IPS-18c (cell line): ENCODE results near the gene TMEM50A.
"Not testable (repeated sequence)": the region's sequence is repeated elsewhere in the genome, so short reads cannot be mapped to it uniquely, and the experiment has no call there.

Experiments
- H3K4me3 ChIP-seq: 2 replicates; pipeline ENCODE4 v1.7.0; 2013; ENCODE audit warnings: low read depth, mild to moderate bottlenecking, low read length, moderate library complexity; ENCODE audit not compliant: insufficient read depth
- H3K9me3 ChIP-seq: one replicate; pipeline ENCODE4 v1.6.1; 2013; ENCODE audit warnings: mild to moderate bottlenecking, low read length, moderate library complexity; ENCODE audit not compliant: control insufficient read depth, insufficient read depth

Gene TMEM50A

DNA sequence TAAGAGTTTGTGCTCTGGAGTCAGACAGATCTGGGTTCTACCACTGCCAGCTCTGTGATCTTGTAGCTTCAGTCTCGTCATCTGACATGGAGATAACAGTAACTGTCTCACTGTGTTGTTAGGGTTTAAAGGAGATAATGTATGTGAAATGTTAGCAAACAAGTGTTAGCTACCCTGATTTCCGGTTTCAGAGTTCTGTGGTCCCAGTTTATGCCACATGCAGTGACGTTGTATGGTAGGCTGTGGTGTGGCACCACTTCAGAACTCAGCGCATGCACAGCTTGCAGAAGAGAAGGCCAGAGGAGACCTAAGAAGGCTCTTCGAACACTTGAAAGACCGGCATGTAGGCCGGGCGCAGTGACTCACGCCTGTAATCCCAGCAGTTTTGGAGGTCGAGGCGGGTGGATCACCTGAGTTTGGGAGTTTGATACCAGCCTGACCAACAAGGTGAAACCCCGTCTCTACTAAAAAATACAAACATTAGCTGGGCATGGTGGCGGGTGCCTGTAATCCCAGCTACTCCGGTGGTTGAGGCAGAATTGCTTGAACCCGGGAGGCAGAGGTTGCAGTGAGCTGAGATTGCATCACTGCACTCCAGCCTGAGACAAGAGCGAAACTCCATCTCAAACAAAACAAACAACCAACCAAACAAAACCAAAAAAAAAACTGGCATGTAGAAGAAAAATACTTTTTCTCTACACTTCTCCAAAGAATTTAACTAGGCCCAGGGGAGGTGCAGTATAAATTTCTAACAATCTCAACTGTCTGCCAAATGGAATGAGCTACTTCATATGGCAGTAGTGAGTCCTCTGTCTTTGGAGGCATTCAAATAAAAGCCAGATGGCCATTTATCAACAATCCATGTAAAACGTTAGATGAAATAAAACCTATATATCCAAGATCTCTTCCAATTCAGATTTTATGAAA is 10.0 kb upstream of the TMEM50A start:
- not testable (repeated sequence) for H3K4me3 ChIP-seq, H3K9me3 ChIP-seq

DNA sequence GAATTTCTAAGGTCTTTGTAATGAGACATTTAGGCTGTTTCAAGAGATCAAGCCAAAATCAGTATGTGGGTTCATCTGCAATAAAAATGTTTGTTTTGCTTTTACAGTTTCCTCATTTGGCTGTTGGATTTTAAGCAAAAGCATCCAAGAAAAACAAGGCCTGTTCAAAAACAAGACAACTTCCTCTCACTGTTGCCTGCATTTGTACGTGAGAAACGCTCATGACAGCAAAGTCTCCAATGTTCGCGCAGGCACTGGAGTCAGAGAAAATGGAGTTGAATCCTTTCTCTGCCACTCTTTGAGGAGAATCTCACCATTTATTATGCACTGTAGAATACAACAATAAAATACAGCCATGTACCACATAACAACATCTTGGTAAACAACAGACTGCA is 9.3 kb upstream of the TMEM50A start:
- H3K9me3 ChIP-seq, H3K4me3 ChIP-seq: not testable (repeated sequence)

DNA sequence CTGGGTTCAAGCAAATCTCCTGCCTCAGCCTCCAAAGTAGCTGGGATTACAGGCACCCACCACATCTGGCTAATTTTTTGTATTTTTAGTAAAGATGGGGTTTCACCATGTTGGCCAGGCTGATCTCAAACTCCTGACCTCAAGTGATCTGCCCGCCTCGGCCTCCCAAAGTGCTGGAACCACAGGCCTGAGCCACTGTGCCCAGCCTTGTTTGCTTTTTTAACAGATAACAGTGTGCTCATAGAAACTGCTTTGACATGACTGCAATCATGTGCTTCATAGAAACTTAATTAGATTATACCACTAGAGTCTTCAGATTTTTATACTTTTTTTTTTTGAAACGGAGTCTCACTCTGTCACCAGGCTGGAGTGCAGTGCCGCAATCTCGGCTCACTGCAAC is 8.8 kb upstream of the TMEM50A start:
- not testable (repeated sequence) for H3K9me3 ChIP-seq, H3K4me3 ChIP-seq

DNA sequence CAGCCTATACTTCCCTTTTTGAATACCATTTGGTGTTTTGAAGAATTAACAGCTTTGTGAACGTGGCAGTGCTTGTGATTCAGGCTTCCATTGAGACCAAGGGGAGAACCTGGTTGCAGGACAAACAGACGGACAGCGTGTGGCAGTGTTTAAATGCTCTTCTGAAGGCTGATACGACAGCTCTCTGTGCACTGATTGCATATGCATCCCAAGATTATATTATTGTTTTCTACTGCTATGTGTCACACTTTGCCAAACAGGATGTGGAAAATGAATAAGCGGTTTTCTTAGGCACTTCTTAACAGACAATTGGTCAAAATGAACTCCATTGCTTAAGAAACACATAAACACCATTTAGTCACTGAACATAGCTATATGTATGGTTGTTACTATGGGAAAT is 8.2 kb upstream of the TMEM50A start:
- H3K4me3 ChIP-seq, H3K9me3 ChIP-seq: not testable (repeated sequence)

DNA sequence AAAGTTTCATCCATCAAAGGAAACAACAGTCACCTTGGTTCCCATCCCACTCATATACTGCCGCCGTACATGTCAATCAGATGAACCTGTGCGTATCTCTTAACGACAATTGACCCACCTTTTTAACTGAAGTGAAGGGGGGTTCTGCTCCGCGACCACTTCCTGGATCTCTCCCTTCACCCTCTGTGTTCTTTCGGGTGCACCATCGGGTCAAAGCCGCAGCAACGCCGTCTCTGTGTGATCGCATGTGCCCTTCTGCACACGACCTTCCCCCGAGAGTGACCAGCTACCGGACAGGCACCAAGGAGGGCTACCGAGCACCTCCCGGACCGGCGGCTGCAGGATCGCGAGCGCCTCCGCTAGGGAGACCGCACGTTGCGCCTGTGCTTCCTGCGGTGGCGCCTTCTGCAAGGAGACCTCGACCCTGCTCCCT is 1.2 kb upstream of the TMEM50A start:
- H3K4me3 ChIP-seq, result peak overlapping the region; percentile 75
- H3K9me3 ChIP-seq, result not testable (repeated sequence)

DNA sequence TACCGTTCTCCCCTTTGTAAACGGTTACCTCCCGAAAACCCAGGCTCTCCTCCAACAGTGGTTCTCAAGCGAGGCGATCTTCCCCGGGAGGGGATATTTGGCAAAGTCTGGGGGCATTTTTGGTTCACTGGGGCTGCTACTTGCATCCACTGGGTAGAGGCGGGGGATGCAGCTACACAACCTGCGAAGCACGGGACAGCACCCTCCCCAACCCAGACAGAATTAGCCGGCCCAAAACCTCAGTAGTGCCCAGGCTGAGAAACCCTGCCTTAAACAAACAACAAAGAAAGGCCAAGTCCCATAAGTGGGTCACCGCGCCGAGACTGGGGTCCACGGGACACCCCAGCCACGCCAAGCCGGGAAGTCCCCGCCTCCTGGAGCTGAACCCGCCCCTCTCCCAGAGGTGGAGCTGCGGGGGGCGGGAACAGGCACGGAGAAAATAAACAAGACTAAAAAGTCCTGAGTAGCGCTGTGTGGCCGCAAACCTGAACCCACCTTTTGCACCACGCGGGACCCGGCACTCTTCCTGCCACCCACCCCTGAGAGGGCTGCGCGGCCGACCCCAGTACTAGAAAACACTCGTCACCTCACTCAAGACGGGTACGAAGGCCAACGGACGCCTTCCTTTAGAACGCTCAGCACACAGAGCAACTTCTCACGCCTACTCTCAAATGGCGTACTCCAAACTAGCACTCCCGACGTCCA is 499 bp upstream of the TMEM50A start:
- peak overlapping the region; percentile 41; the same call in 1 of the 2 replicates for H3K4me3 ChIP-seq
- H3K9me3 ChIP-seq, result not testable (repeated sequence)

DNA sequence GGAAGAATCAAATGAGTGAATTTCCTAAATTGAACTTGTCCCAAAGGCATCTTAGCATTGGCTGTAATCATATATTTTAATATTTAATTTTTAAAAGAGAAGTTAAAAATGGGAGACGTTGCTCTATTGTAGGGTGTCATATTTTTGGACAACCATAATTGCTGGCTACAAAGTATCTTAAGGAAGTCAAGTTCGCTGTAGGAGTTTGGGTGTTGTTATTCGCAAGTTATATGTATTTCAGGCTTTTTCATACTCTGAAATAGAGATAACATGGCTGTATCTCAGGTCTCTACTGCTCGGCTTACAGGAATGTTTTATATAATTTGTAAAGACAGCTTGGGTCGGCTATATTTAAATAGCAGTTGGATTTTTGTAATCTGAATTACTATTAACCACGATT is 852 bp downstream of the TMEM50A start:
- Histone ChIP-seq H3K9me3 (no peaks in the 10 kb centered on the region), H3K4me3 (peak overlapping the region; percentile 96)

DNA sequence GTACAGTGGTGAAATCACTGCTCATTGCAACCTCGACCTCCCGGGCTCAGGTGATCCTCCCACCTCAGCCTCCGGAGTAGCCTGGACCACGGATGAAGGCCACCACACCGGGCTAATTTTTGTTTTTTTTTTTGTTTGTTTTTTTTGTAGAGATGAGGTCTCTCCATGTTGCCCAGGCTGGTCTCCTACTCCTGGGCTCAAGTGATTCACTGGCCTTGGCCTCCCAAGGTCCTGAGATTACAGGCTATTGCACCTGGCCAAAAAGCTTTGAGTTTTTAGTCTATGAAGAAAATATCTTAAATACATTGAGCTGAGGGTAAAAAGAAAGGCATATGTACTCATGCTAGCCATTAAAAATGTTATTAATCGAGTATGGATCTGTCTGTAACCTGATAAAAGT is 3.6 kb downstream of the TMEM50A start:
- Histone ChIP-seq H3K4me3 (no peak overlapping the region), H3K9me3 (no peaks in the 10 kb centered on the region)

DNA sequence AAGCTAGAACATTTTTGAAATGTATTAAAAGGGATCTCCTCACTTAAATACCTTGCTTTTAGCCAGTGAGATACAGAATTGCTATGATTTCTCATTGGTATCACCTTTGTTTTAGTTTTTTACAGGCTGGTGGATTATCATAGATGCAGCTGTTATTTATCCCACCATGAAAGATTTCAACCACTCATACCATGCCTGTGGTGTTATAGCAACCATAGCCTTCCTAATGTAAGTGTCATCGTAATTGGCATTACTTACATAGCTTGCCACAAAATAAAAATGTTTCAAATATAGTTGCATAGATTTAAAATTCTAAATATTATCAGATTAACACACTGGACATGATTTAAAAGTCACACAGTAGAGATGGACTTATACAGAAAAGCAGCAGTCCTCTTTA is 4.7 kb downstream of the TMEM50A start:
- H3K4me3 ChIP-seq, result no peak overlapping the region

DNA sequence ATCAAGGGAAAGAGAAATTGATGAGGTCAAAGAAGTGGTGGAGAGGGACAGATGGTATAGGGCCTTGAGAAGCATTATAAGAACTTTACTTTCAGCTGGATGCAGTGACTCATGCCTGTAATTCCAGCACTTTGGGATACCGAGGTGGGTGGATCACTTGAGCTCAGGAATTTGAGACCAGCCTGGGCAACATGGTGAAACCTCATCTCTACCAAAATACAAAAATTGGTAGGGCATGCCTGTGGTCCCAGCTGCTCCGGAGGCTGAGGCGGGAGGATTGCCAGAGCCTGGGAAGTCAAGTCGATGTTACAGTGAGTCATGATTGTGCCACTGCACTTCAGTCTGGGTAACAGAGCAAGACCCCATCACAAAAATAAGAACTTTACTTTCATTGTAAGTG is 5.7 kb downstream of the TMEM50A start:
- Histone ChIP-seq H3K4me3 (no peak overlapping the region), H3K9me3 (no peaks in the 10 kb centered on the region)

More for the DNA sequence above, 4.7 kb downstream of the TMEM50A start:
- no peaks in the 10 kb centered on the region for H3K9me3 ChIP-seq

DNA sequence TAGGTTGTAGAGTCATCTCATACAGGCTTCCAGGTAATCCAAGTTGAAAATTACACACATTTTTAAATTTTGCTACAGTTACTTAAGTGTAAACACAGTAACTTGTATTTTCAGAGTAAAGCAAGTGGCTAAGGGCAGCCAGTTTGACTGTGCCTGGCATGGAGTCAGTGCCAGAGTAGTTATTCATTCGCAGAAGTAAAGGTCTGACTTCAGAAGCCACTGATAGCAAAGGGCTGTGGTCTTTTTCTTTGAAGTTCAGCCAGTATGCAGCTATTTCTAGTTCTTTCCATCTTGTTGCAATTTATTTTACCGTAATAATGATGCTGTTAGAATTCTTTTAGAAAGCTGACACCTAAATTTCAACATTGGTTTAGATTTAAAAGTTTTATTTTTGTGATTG is 9.4 kb downstream of the TMEM50A start:
- Histone ChIP-seq H3K9me3 (no peaks in the 10 kb centered on the region), H3K4me3 (no peak overlapping the region)

DNA sequence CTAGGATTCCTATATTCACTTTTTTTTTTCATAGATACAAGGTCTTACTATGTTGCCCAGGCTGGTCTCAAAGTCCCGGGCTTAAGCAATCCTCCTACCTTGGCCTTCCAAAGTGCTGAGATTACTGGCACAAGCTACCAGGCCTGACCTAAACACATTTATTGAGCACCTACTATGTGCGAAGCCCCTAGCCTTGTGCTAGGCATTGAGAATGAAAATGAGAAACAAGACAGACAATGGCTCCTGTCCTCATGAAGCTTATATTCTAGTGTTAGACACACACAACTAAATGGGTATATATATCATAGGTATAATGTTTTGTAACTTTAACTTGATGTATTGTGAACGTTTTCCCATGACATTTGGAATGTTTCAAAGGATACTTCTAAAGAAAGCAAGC is 11.5 kb downstream of the TMEM50A start:
- Histone ChIP-seq H3K4me3 (no peak overlapping the region), H3K9me3 (no peaks in the 10 kb centered on the region)

DNA sequence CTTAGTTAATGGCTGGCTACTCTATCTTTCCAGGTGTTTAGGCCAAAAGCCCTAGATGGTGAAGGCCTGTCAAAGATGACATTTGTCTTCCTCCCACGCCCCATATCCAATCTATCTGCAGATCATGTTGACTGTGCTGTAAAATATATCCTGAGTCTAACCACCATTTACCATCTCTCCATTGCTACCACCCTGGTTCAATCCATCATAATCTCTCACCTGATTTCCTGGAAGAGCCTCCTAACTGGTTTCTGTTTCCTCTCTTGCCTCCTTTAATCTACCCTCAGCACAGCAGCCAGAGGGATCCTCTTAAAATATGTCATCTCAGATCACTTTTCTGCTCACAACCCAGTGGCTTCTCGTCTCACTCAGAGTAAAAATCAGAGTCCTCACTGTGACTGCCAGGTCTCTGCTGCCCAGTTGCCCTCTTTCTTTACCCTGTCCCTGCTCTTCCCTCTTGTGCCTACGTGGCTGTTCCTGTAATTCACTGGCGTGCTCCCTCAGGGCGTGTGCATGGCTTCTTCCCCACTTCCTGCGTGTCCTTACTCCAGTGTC is 17.8 kb downstream of the TMEM50A start:
- Histone ChIP-seq H3K9me3 (no peaks in the 10 kb centered on the region), H3K4me3 (no peak overlapping the region)

DNA sequence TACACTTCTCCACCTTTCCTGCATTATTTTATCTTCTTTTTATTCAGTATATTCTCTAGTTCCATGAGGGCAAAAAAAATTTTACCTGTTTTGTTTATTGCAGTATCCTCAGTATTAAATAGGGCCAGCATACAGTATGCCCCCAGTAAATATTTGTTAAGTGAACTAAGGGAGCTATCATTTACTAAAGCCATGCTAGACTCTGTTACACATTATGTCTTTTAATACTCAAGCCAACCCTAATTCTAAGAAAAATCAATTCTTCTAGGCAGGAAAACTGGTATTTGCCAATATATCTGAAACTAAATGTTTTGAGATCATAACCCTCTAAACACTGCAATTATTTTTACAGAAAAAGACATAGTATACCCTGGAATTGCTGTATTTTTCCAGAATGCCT is 18.3 kb downstream of the TMEM50A start:
- Histone ChIP-seq H3K4me3 (no peak overlapping the region), H3K9me3 (no peaks in the 10 kb centered on the region)

DNA sequence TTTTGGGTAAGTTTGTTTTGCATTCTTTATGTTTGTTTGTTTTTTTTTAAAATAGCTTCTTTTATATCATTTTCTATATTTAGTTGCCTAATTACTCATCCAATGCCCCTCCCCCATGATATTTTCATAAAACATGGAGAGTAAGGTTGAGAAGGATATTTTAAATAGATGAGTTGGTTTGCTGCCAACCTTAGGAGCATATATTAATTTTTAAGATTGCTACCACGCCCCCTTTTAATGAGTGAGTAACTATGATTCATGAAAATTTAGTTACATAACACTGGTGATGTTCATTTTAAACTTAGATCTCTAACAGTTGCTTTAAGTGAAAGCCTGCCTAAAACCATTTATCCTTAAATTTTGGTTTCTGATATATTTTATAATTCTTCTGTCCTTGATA is 18.7 kb downstream of the TMEM50A start:
- no peak overlapping the region for H3K4me3 ChIP-seq
- no peaks in the 10 kb centered on the region for H3K9me3 ChIP-seq

DNA sequence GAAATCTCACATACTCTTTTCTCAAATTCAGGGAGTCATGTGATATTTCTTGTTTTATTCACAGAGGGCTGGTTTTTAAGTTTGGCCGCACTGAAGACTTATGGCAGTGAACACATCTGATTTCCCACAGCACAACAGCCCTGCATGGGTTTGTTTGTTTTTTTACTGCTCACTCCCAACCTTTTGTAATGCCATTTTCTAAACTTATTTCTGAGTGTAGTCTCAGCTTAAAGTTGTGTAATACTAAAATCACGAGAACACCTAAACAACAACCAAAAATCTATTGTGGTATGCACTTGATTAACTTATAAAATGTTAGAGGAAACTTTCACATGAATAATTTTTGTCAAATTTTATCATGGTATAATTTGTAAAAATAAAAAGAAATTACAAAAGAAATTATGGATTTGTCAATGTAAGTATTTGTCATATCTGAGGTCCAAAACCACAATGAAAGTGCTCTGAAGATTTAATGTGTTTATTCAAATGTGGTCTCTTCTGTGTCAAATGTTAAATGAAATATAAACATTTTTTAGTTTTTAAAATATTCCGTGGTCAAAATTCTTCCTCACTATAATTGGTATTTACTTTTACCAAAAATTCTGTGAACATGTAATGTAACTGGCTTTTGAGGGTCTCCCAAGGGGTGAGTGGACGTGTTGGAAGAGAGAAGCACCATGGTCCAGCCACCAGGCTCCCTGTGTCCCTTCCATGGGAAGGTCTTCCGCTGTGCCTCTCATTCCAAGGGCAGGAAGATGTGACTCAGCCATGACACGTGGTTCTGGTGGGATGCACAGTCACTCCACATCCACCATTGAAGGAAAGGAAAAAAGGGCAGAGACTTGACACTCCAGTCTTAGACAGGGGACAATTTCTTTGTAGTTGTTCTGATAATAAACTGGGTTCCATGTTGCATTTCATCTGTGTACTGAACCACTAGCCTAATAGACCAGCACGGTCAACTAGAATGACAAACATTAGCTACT is 22.8 kb downstream of the TMEM50A start:
- no peak overlapping the region for H3K4me3 ChIP-seq

DNA sequence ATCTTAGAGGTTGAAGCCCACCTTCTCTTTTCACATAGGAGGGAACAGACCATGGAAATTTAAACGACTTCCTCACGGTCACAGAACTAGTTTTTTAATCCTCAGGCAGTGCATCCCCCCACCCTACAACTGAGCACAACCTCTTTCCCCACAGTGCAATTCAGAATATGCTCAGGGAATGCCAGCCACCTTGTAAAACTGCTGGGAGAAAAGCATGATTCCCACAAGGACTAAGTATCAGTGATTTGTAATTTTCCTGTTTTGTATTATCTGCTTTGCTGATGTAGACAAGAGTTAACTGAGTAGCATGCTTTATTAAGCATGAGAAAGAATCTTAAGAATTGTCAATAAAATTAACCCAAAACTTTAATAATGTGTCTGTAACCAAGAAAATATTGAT is 23.8 kb downstream of the TMEM50A start:
- no peaks in the 10 kb centered on the region for H3K9me3 ChIP-seq
- no peak overlapping the region for H3K4me3 ChIP-seq

More for the DNA sequence above, 22.8 kb downstream of the TMEM50A start:
- H3K9me3 ChIP-seq, result no peaks in the 10 kb centered on the region
